IMR-90 (cell line): Measurements from ENCODE around the gene RIPOR2. TPM values are rescaled to one million over a fixed set of nuclear protein-coding genes. Genes with fewer than 3 reads are reported as not detected.
A peak's percentile ranks its signal among the peaks of the same experiment; 100 is the strongest.

Experiments
- ATAC-seq: fragments of 200-7000 bp; cut with Tn5 transposase; 2 replicates; pipeline ENCODE4 v1.9.1; 2020; ENCODE audit warnings: low read depth, mild to moderate bottlenecking, moderate library complexity
- BruUV-seq: library from RNA; stranded (reverse); fragments of 400-500 nt; replicated peaks from 2 replicates; lab custom pipeline; 2021; lab: Mats Ljungman, UMichigan
- CTCF ChIA-PET: fragments of 300-600 bp; formaldehyde crosslinking; extraction: SDS; loops from one replicate; lab custom pipeline; 2021; ENCODE audit warnings: antibody characterized with exemption; lab: Yijun Ruan, JAX
- POLR2A ChIA-PET: fragments of 300-600 bp; sonication (Branson Sonifier 250); formaldehyde crosslinking; loops from one replicate; lab custom pipeline; 2022; ENCODE audit warnings: antibody characterized with exemption; ENCODE audit not compliant: unreplicated experiment; lab: Charles Lee
- DNase-seq: peaks from one replicate; pipeline ENCODE4 v3.0.0; 2013
- H2AFZ ChIP-seq: replicated peaks from 2 replicates; pipeline ENCODE3; 2013; ENCODE audit warnings: low read length, mild to moderate bottlenecking; ENCODE audit not compliant: poor library complexity
- H2AK5ac ChIP-seq: 2 replicates; pipeline ENCODE4 v1.6.1; 2013; ENCODE audit warnings: low read depth, low read length, inconsistent platforms
- H2AK9ac ChIP-seq: replicated peaks from 2 replicates; pipeline ENCODE3; 2013; ENCODE audit warnings: mild to moderate bottlenecking, low read depth, low read length, moderate library complexity; ENCODE audit not compliant: poor library complexity
- H2BK120ac ChIP-seq: 2 replicates; pipeline ENCODE4 v1.6.1; 2013; ENCODE audit warnings: low read depth, low read length, inconsistent platforms
- H2BK15ac ChIP-seq: 3 replicates; pipeline ENCODE4 v1.6.1; 2013; ENCODE audit warnings: low read depth, low read length, inconsistent platforms
- H2BK20ac ChIP-seq: 2 replicates; pipeline ENCODE4 v1.6.1; 2013; ENCODE audit warnings: low read depth, mild to moderate bottlenecking, inconsistent platforms, low read length, moderate library complexity
- H2BK5ac ChIP-seq: 2 replicates; pipeline ENCODE4 v1.6.1; 2013; ENCODE audit warnings: mild to moderate bottlenecking, low read depth, low read length, inconsistent platforms; ENCODE audit not compliant: poor library complexity, severe bottlenecking
- H3K14ac ChIP-seq: replicated peaks from 2 replicates; pipeline ENCODE4 v1.6.1; 2013; ENCODE audit warnings: low read depth, low read length, inconsistent platforms
- H3K18ac ChIP-seq: 2 replicates; pipeline ENCODE4 v1.6.1; 2013; ENCODE audit warnings: low read depth, low read length, control low read depth
- H3K23ac ChIP-seq: 2 replicates; pipeline ENCODE4 v1.6.1; 2013; ENCODE audit warnings: low read depth, low read length, inconsistent platforms
- H3K27ac ChIP-seq: 2 replicates; pipeline ENCODE4 v1.5.1; 2013; ENCODE audit warnings: mild to moderate bottlenecking, control low read depth, low read length; ENCODE audit not compliant: insufficient read depth
- H3K27me3 ChIP-seq: 2 replicates; pipeline ENCODE4 v1.6.1; 2013; ENCODE audit warnings: low read length; ENCODE audit not compliant: control insufficient read depth, insufficient read depth
- H3K36me3 ChIP-seq: 2 replicates; pipeline ENCODE4 v1.6.1; 2013; ENCODE audit warnings: low read length, mixed read lengths; ENCODE audit not compliant: control insufficient read depth, insufficient read depth
- H3K4ac ChIP-seq: 2 replicates; pipeline ENCODE4 v1.6.1; 2013; ENCODE audit warnings: low read depth, low read length, inconsistent platforms
- H3K4me1 ChIP-seq: 2 replicates; pipeline ENCODE4 v1.6.1; 2013; ENCODE audit warnings: low read length, mixed read lengths; ENCODE audit not compliant: control insufficient read depth, insufficient read depth
- H3K4me2 ChIP-seq: 2 replicates; pipeline ENCODE4 v1.6.1; 2013; ENCODE audit warnings: low read depth, mild to moderate bottlenecking, control low read depth, low read length, moderate library complexity
- H3K4me3 ChIP-seq: 2 replicates; pipeline ENCODE4 v1.5.1; 2013; ENCODE audit warnings: low read depth, mild to moderate bottlenecking, control low read depth, low read length, moderate library complexity; ENCODE audit not compliant: insufficient read depth
- H3K56ac ChIP-seq: 2 replicates; pipeline ENCODE4 v1.6.1; 2013; ENCODE audit warnings: low read length, inconsistent platforms; ENCODE audit not compliant: insufficient read depth; ENCODE audit errors: extremely low read depth
- H3K79me1 ChIP-seq, 2 experiments: 2 replicates each; pipeline ENCODE4 v1.6.1; 2013; ENCODE audit warnings: low read length in 2 of 2, inconsistent platforms in 1 of 2, low read depth in 1 of 2
- H3K9ac ChIP-seq: 2 replicates; pipeline ENCODE4 v1.6.1; 2013; ENCODE audit warnings: low read depth, low read length, control low read depth
- H3K9me1 ChIP-seq: 2 replicates; pipeline ENCODE4 v1.6.1; 2013; ENCODE audit warnings: low read length, inconsistent platforms; ENCODE audit not compliant: insufficient read depth
- H3K9me3 ChIP-seq: 2 replicates; pipeline ENCODE4 v1.6.1; 2013; ENCODE audit warnings: low read length; ENCODE audit not compliant: control insufficient read depth, insufficient read depth
- H4K20me1 ChIP-seq: 2 replicates; pipeline ENCODE4 v1.6.1; 2013; ENCODE audit warnings: low read length, inconsistent platforms; ENCODE audit not compliant: insufficient read depth
- H4K5ac ChIP-seq: 2 replicates; pipeline ENCODE4 v1.6.1; 2013; ENCODE audit warnings: mild to moderate bottlenecking, low read depth, low read length, control low read depth
- H4K8ac ChIP-seq, 2 experiments: 2 replicates each; pipeline ENCODE4 v1.6.1; 2013; ENCODE audit warnings: low read depth in 2 of 2, low read length in 2 of 2, control low read depth in 1 of 2, inconsistent platforms in 1 of 2
- H4K91ac ChIP-seq: 2 replicates; pipeline ENCODE4 v1.6.1; 2013; ENCODE audit warnings: low read depth, low read length, inconsistent platforms; ENCODE audit not compliant: insufficient read depth
- BHLHE40 ChIP-seq: fragments of 150-350 bp; IDR thresholded peaks from 2 replicates; pipeline ENCODE4 v1.6.1; 2016; ENCODE audit warnings: mild to moderate bottlenecking, low read depth, low read length
- CEBPB ChIP-seq: IDR thresholded peaks from 2 replicates; pipeline ENCODE4 v1.6.1; 2012; ENCODE audit warnings: low read depth, low read length, improper control_type of control experiment
- CHD1 ChIP-seq: IDR thresholded peaks from 2 replicates; pipeline ENCODE4 v1.6.1; 2012; ENCODE audit warnings: low read depth, low read length, improper control_type of control experiment
- FOS ChIP-seq: fragments of 150-350 bp; IDR thresholded peaks from 2 replicates; pipeline ENCODE4 v1.6.1; 2016; ENCODE audit warnings: low read depth, low read length
- MAFK ChIP-seq: IDR thresholded peaks from 2 replicates; pipeline ENCODE4 v1.6.1; 2012; ENCODE audit warnings: low read depth, low read length, improper control_type of control experiment
- MXI1 ChIP-seq: IDR thresholded peaks from 2 replicates; pipeline ENCODE4 v1.6.1; 2012; ENCODE audit warnings: low read depth, mild to moderate bottlenecking, low read length, moderate library complexity, borderline replicate concordance
- POLR2A ChIP-seq: IDR thresholded peaks from 2 replicates; pipeline ENCODE4 v1.6.1; 2012; ENCODE audit warnings: mild to moderate bottlenecking, low read depth, low read length
- RAD21 ChIP-seq: IDR thresholded peaks from 2 replicates; pipeline ENCODE4 v1.6.1; 2012; ENCODE audit warnings: low read length, improper control_type of control experiment
- RCOR1 ChIP-seq: IDR thresholded peaks from 2 replicates; pipeline ENCODE4 v1.6.1; 2012; ENCODE audit warnings: mild to moderate bottlenecking, low read length, improper control_type of control experiment; ENCODE audit not compliant: insufficient replicate concordance
- RFX5 ChIP-seq: IDR thresholded peaks from 2 replicates; pipeline ENCODE4 v1.8.0; 2012; ENCODE audit warnings: low read depth, mild to moderate bottlenecking, low read length, moderate library complexity
- SMC3 ChIP-seq: fragments of 150-350 bp; IDR thresholded peaks from 2 replicates; pipeline ENCODE4 v1.6.1; 2016; ENCODE audit warnings: low read depth, mild to moderate bottlenecking, antibody characterized with exemption, low read length, moderate library complexity
- USF2 ChIP-seq: fragments of 150-350 bp; IDR thresholded peaks from 2 replicates; pipeline ENCODE4 v1.6.1; 2017; ENCODE audit warnings: mild to moderate bottlenecking, antibody characterized with exemption, low read length, low read depth
- WGBS, 2 experiments: methylation state at CpG; one replicate each; pipeline versions ENCODE4 v1.1.5 to v1.1.7; 2013; ENCODE audit warnings: missing lambda C conversion rate in 2 of 2; ENCODE audit not compliant: insufficient read length in 1 of 2; ENCODE audit errors: extremely low coverage in 2 of 2; 5-methylcytosine and 5-hydroxymethylcytosine counted together
- dilution Hi-C: fragments of 300-500 bp; cut with HindIII; formaldehyde crosslinking; loops from one replicate; pipeline ENCODE4 v1.14.3; 2018; ENCODE audit warnings: low sequenced_read_pairs; ENCODE audit not compliant: unreplicated experiment
- in situ Hi-C: fragments of 300-500 bp; cut with MboI; formaldehyde crosslinking; loops from 3 replicates; pipeline ENCODE4 v1.14.3; 2019; ENCODE audit warnings: low sequenced_read_pairs, inconsistent platforms, mixed read lengths
- intact Hi-C: fragments of 100-400 bp; cut with micrococcal nuclease; formaldehyde crosslinking; loops from 2 replicates; pipeline ENCODE4 v1.10.0; 2022
- polyA plus RNA-seq, 3 experiments: library from polyadenylated mRNA; depleted of rRNA; stranded (reverse); fragments of >200 nt; gene quantifications; 2 replicates each; pipeline ENCODE4 v1.2.3, GENCODE V29; 2012; ENCODE audit warnings: low replicate concordance in 1 of 3
- total RNA-seq: library from RNA; depleted of rRNA; stranded (reverse); fragments of >200 nt; gene quantifications from 2 replicates; pipeline ENCODE4 v1.2.3, GENCODE V29; 2012
- TF ChIP-seq, protein P1 (sequence below): conservative IDR thresholded peaks from 2 replicates; pipeline ENCODE4 v1.5.1; 2012; ENCODE audit warnings: mild to moderate bottlenecking, low read depth, low read length, improper control_type of control experiment

The RIPOR2 gene
- total and polyA plus RNA-seq, 2 of the 4 experiments (the other 2 are of a cell fraction): 1.1 to 1.2 TPM

GRCh38 chr6:24910331-24910960, 25.3 kb downstream of the RIPOR2 start:
- Histone ChIP-seq H3K9ac (peak overlapping the region; percentile 81), H3K56ac (no peak overlapping the region), H3K27ac (peak overlapping the region; percentile 70), H3K9me1 (peaks cover 12% of the 10 kb centered on the region; the same call in 1 of the 2 replicates), H3K27me3 (peaks cover 5% of the 10 kb centered on the region), H2AK5ac (peak overlapping the region; percentile 15), H2BK15ac (0 out of 3 replicates have a peak overlapping the region, but pooled peaks have one; percentile 5), H2AFZ (peak overlapping the region; percentile 77), H3K4ac (peak overlapping the region; percentile 38), H2BK5ac (no peak overlapping the region), H3K18ac (peak overlapping the region; percentile 75), H3K4me2 (peak overlapping the region; percentile 93), H4K20me1 (no peaks in the 10 kb centered on the region), H3K79me1 (peaks cover 3 to 11% of the 10 kb centered on the region in 2 experiments; a peak in 2 of 4 replicates), H3K23ac (peak overlapping the region; percentile 61), H4K8ac (peak overlapping the region; percentile 60 to 63), H3K36me3 (no peaks in the 10 kb centered on the region), H2BK20ac (no peak overlapping the region; the same call in 1 of the 2 replicates), H2AK9ac (peak overlapping the region; percentile 38), H4K5ac (peak overlapping the region; percentile 54), H3K14ac (peak overlapping the region; percentile 80), H3K4me3 (peak overlapping the region; percentile 75), H3K4me1 (peaks cover 22% of the 10 kb centered on the region), H3K9me3 (no peaks in the 10 kb centered on the region), H2BK120ac (peak overlapping the region; percentile 56), H4K91ac (peak overlapping the region; percentile 54)
- no TSS peak for BruUV-seq
- ATAC-seq: peak; percentile 62
- intact Hi-C loops (loop anchor here (2.0 to 5.0 kb wide), 3 partner anchors 54 to 162 kb away; no protein-coding TSS in a partner anchor), dilution Hi-C loops (no loop called here), in situ Hi-C loops (no loop called here)
- ChIA-PET POLR2A (no interaction called here), CTCF (interaction anchor here (0.6 to 3.1 kb wide), 7 partner anchors 8 to 132 kb away, joined by 3 to 20 read pairs (median 8); no protein-coding TSS in a partner anchor)
- no peak for DNase-seq
- 1% methylated on average over 11 of the region's 33 CpGs; no CpG with 5 or more reads in 1 of the 2 experiments for WGBS, 2 experiments
- TF ChIP-seq RCOR1: no peak
- TF ChIP-seq RAD21: no peak
- TF ChIP-seq SMC3: no peak
- no peak for TF ChIP-seq USF2
- no peak for TF ChIP-seq RFX5
- TF ChIP-seq, protein P1, sequence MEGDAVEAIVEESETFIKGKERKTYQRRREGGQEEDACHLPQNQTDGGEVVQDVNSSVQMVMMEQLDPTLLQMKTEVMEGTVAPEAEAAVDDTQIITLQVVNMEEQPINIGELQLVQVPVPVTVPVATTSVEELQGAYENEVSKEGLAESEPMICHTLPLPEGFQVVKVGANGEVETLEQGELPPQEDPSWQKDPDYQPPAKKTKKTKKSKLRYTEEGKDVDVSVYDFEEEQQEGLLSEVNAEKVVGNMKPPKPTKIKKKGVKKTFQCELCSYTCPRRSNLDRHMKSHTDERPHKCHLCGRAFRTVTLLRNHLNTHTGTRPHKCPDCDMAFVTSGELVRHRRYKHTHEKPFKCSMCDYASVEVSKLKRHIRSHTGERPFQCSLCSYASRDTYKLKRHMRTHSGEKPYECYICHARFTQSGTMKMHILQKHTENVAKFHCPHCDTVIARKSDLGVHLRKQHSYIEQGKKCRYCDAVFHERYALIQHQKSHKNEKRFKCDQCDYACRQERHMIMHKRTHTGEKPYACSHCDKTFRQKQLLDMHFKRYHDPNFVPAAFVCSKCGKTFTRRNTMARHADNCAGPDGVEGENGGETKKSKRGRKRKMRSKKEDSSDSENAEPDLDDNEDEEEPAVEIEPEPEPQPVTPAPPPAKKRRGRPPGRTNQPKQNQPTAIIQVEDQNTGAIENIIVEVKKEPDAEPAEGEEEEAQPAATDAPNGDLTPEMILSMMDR: no peak
- TF ChIP-seq POLR2A: no peak
- TF ChIP-seq CEBPB: no peak
- no peak for TF ChIP-seq BHLHE40
- TF ChIP-seq MAFK: no peak
- TF ChIP-seq FOS: no peak
- TF ChIP-seq CHD1: no peak
- TF ChIP-seq MXI1: no peak
